Progenitor cell of endocrine pancreas (in vitro differentiated cells): Measurements from ENCODE around the gene SERPINE1. TPM values are rescaled to one million over a fixed set of nuclear protein-coding genes. Genes with fewer than 3 reads are reported as not detected.
"Not testable (repeated sequence)": the region's sequence is repeated elsewhere in the genome, so short reads cannot be mapped to it uniquely, and the experiment has no call there.

Source experiments
- DNase-seq: peaks from one replicate; pipeline ENCODE4 v3.0.0; 2021; ENCODE audit warnings: low spot score; ENCODE audit not compliant: unreplicated experiment
- H3K27ac Mint-ChIP-seq: 2 replicates; pipeline ENCODE4 v1.8.0; 2021; ENCODE audit warnings: mild to moderate bottlenecking, moderate library complexity, mixed read lengths
- H3K27me3 Mint-ChIP-seq: 2 replicates; pipeline ENCODE4 v1.8.0; 2021; ENCODE audit warnings: mixed read lengths
- H3K36me3 Mint-ChIP-seq: 2 replicates; pipeline ENCODE4 v1.8.0; 2022; ENCODE audit warnings: mixed read lengths; ENCODE audit not compliant: insufficient read depth
- H3K4me1 Mint-ChIP-seq: 2 replicates; pipeline ENCODE4 v1.8.0; 2021; ENCODE audit warnings: low read depth, mixed read lengths
- H3K4me3 Mint-ChIP-seq: 2 replicates; pipeline ENCODE4 v1.8.0; 2021; ENCODE audit warnings: low read depth, mild to moderate bottlenecking, moderate library complexity, mixed read lengths
- H3K9me3 Mint-ChIP-seq: 2 replicates; pipeline ENCODE4 v1.8.0; 2021; ENCODE audit warnings: low read depth, mixed read lengths
- CTCF ChIP-seq: fragments of 200-600 bp; sonication (generic); IDR thresholded peaks from one replicate; pipeline ENCODE4 v1.5.0; 2021; ENCODE audit warnings: antibody characterized with exemption, mild to moderate bottlenecking; ENCODE audit not compliant: unreplicated experiment
- total RNA-seq: library from RNA; stranded (reverse); gene quantifications from 2 replicates; pipeline ENCODE4 v1.2.1, GENCODE V29; 2021

The SERPINE1 gene
- total RNA-seq, 1 donor from 2014 or later: 0.14 TPM

- Mint-ChIP-seq H3K27ac (no peak overlapping the region), H3K27me3 (peaks cover 6% of the 10 kb centered on the region), H3K9me3 (no peaks in the 10 kb centered on the region), H3K4me1 (no peaks in the 10 kb centered on the region), H3K4me3 (no peak overlapping the region), H3K36me3 (no peaks in the 10 kb centered on the region)
- TF ChIP-seq CTCF: no peak
- no peak for DNase-seq
Measured at GRCh38 chr7:101109368-101109767, 17.5 kb upstream of the SERPINE1 start.

GRCh38 chr7:101111261-101111660 is 15.6 kb upstream of the SERPINE1 start:
- H3K36me3 Mint-ChIP-seq: no peaks in the 10 kb centered on the region
- no peak for TF ChIP-seq CTCF
- no peak overlapping the region for H3K4me3 Mint-ChIP-seq
- H3K27ac Mint-ChIP-seq: no peak overlapping the region
- peaks cover 6% of the 10 kb centered on the region for H3K27me3 Mint-ChIP-seq
- H3K4me1 Mint-ChIP-seq: no peaks in the 10 kb centered on the region
- H3K9me3 Mint-ChIP-seq: no peaks in the 10 kb centered on the region
- DNase-seq: no peak

- TF ChIP-seq CTCF: no peak
- peaks cover 4% of the 10 kb centered on the region for H3K27me3 Mint-ChIP-seq
- no peaks in the 10 kb centered on the region for H3K4me1 Mint-ChIP-seq
- H3K27ac Mint-ChIP-seq: no peak overlapping the region
- H3K4me3 Mint-ChIP-seq: no peak overlapping the region
- DNase-seq: no peak
- no peaks in the 10 kb centered on the region for H3K36me3 Mint-ChIP-seq
- H3K9me3 Mint-ChIP-seq: no peaks in the 10 kb centered on the region
Measured at GRCh38 chr7:101112233-101112632, 14.7 kb upstream of the SERPINE1 start.

GRCh38 chr7:101113140-101113539 is 13.8 kb upstream of the SERPINE1 start:
- H3K36me3 Mint-ChIP-seq, H3K27ac Mint-ChIP-seq, H3K27me3 Mint-ChIP-seq, H3K9me3 Mint-ChIP-seq, DNase-seq, H3K4me1 Mint-ChIP-seq, H3K4me3 Mint-ChIP-seq: not testable (repeated sequence)

GRCh38 chr7:101113836-101114235 is 13.1 kb upstream of the SERPINE1 start:
- no peak for TF ChIP-seq CTCF
- Mint-ChIP-seq H3K27me3 (no peaks in the 10 kb centered on the region), H3K27ac (no peak overlapping the region), H3K36me3 (no peaks in the 10 kb centered on the region), H3K9me3 (no peaks in the 10 kb centered on the region), H3K4me1 (no peaks in the 10 kb centered on the region), H3K4me3 (no peak overlapping the region)
- no peak for DNase-seq

GRCh38 chr7:101114492-101114891 is 12.4 kb upstream of the SERPINE1 start:
- no peaks in the 10 kb centered on the region for H3K36me3 Mint-ChIP-seq
- no peak for TF ChIP-seq CTCF
- no peak for DNase-seq
- H3K4me1 Mint-ChIP-seq: no peaks in the 10 kb centered on the region
- H3K4me3 Mint-ChIP-seq: no peak overlapping the region
- no peaks in the 10 kb centered on the region for H3K27me3 Mint-ChIP-seq
- H3K27ac Mint-ChIP-seq: no peak overlapping the region
- no peaks in the 10 kb centered on the region for H3K9me3 Mint-ChIP-seq
